ENCODE data around the gene MAPRE3.

MAPRE3 gene

GRCh38 chr2:26975656-26976055 is 5.2 kb downstream of the MAPRE3 start:
- no peak overlapping the region for H3K4me3 ChIP-seq (ENCODE audit: low read length)
- peaks cover 19% of the 10 kb centered on the region for H3K4me1 ChIP-seq (ENCODE audit: control insufficient read depth, low read depth, low read length)
- H3K9ac ChIP-seq (ENCODE audit: low read length), result no peak overlapping the region
- H3K36me3 ChIP-seq (ENCODE audit: control insufficient read depth, low read depth, low read length), result no peaks in the 10 kb centered on the region
- peaks cover 16% of the 10 kb centered on the region for H3K27me3 ChIP-seq (ENCODE audit: control insufficient read depth, insufficient read depth, low read length)
- H3K9me3 ChIP-seq (ENCODE audit: control insufficient read depth, low read depth, low read length), result no peaks in the 10 kb centered on the region
- no peak overlapping the region for H3K27ac ChIP-seq (ENCODE audit: low read length)

GRCh38 chr2:26976237-26976636 is 5.8 kb downstream of the MAPRE3 start:
- H3K4me3 ChIP-seq (ENCODE audit: low read length), result no peak overlapping the region
- no peak overlapping the region for H3K9ac ChIP-seq (ENCODE audit: low read length)
- H3K4me1 ChIP-seq (ENCODE audit: control insufficient read depth, low read depth, low read length), result peaks cover 19% of the 10 kb centered on the region
- no peak overlapping the region for H3K27ac ChIP-seq (ENCODE audit: low read length)
- H3K36me3 ChIP-seq (ENCODE audit: control insufficient read depth, low read depth, low read length), result no peaks in the 10 kb centered on the region
- H3K9me3 ChIP-seq (ENCODE audit: control insufficient read depth, low read depth, low read length), result no peaks in the 10 kb centered on the region
- peaks cover 16% of the 10 kb centered on the region for H3K27me3 ChIP-seq (ENCODE audit: control insufficient read depth, insufficient read depth, low read length)

GRCh38 chr2:26977012-26977411 is 6.6 kb downstream of the MAPRE3 start:
- no peak overlapping the region for H3K9ac ChIP-seq (ENCODE audit: low read length)
- H3K9me3 ChIP-seq (ENCODE audit: control insufficient read depth, low read depth, low read length), result no peaks in the 10 kb centered on the region
- H3K36me3 ChIP-seq (ENCODE audit: control insufficient read depth, low read depth, low read length), result no peaks in the 10 kb centered on the region
- no peak overlapping the region for H3K4me3 ChIP-seq (ENCODE audit: low read length)
- H3K27ac ChIP-seq (ENCODE audit: low read length), result no peak overlapping the region
- peaks cover 19% of the 10 kb centered on the region for H3K4me1 ChIP-seq (ENCODE audit: control insufficient read depth, low read depth, low read length)
- peaks cover 9% of the 10 kb centered on the region for H3K27me3 ChIP-seq (ENCODE audit: control insufficient read depth, insufficient read depth, low read length)

GRCh38 chr2:26978061-26978596 is 7.7 kb downstream of the MAPRE3 start:
- no peaks in the 10 kb centered on the region for H3K27me3 ChIP-seq (ENCODE audit: control insufficient read depth, insufficient read depth, low read length)
- peaks cover 19% of the 10 kb centered on the region for H3K4me1 ChIP-seq (ENCODE audit: control insufficient read depth, low read depth, low read length)
- H3K27ac ChIP-seq (ENCODE audit: low read length), result no peak overlapping the region
- H3K9ac ChIP-seq (ENCODE audit: low read length), result no peak overlapping the region
- H3K4me3 ChIP-seq (ENCODE audit: low read length), result no peak overlapping the region
- H3K9me3 ChIP-seq (ENCODE audit: control insufficient read depth, low read depth, low read length), result no peaks in the 10 kb centered on the region
- H3K36me3 ChIP-seq (ENCODE audit: control insufficient read depth, low read depth, low read length), result no peaks in the 10 kb centered on the region

GRCh38 chr2:26979741-26980140 is 9.3 kb downstream of the MAPRE3 start:
- H3K4me1 ChIP-seq (ENCODE audit: control insufficient read depth, low read depth, low read length), result peaks cover 15% of the 10 kb centered on the region
- H3K9ac ChIP-seq (ENCODE audit: low read length), result no peak overlapping the region
- no peaks in the 10 kb centered on the region for H3K36me3 ChIP-seq (ENCODE audit: control insufficient read depth, low read depth, low read length)
- H3K27me3 ChIP-seq (ENCODE audit: control insufficient read depth, insufficient read depth, low read length), result no peaks in the 10 kb centered on the region
- H3K9me3 ChIP-seq (ENCODE audit: control insufficient read depth, low read depth, low read length), result no peaks in the 10 kb centered on the region
- H3K27ac ChIP-seq (ENCODE audit: low read length), result no peak overlapping the region
- no peak overlapping the region for H3K4me3 ChIP-seq (ENCODE audit: low read length)

- no peaks in the 10 kb centered on the region for H3K27me3 ChIP-seq (ENCODE audit: control insufficient read depth, insufficient read depth, low read length)
- no peak overlapping the region for H3K27ac ChIP-seq (ENCODE audit: low read length)
- peaks cover 3% of the 10 kb centered on the region for H3K4me1 ChIP-seq (ENCODE audit: control insufficient read depth, low read depth, low read length)
- H3K36me3 ChIP-seq (ENCODE audit: control insufficient read depth, low read depth, low read length), result no peaks in the 10 kb centered on the region
- no peaks in the 10 kb centered on the region for H3K9me3 ChIP-seq (ENCODE audit: control insufficient read depth, low read depth, low read length)
- H3K9ac ChIP-seq (ENCODE audit: low read length), result no peak overlapping the region
- H3K4me3 ChIP-seq (ENCODE audit: low read length), result no peak overlapping the region
Measured at GRCh38 chr2:26980971-26981370, 10.5 kb downstream of the MAPRE3 start.

- Histone ChIP-seq H3K9ac (ENCODE audit: low read length) (no peak overlapping the region), H3K27ac (ENCODE audit: low read length) (no peak overlapping the region), H3K36me3 (ENCODE audit: control insufficient read depth, low read depth, low read length) (no peaks in the 10 kb centered on the region), H3K4me1 (ENCODE audit: control insufficient read depth, low read depth, low read length) (no peaks in the 10 kb centered on the region), H3K4me3 (ENCODE audit: low read length) (no peak overlapping the region), H3K9me3 (ENCODE audit: control insufficient read depth, low read depth, low read length) (no peaks in the 10 kb centered on the region), H3K27me3 (ENCODE audit: control insufficient read depth, insufficient read depth, low read length) (no peaks in the 10 kb centered on the region)
Measured at GRCh38 chr2:26982102-26982742, 11.8 kb downstream of the MAPRE3 start.

GRCh38 chr2:26983746-26984145 is 13.3 kb downstream of the MAPRE3 start:
- Histone ChIP-seq H3K9ac (ENCODE audit: low read length) (no peak overlapping the region), H3K4me1 (ENCODE audit: control insufficient read depth, low read depth, low read length) (no peaks in the 10 kb centered on the region), H3K36me3 (ENCODE audit: control insufficient read depth, low read depth, low read length) (no peaks in the 10 kb centered on the region), H3K27me3 (ENCODE audit: control insufficient read depth, insufficient read depth, low read length) (no peaks in the 10 kb centered on the region), H3K9me3 (ENCODE audit: control insufficient read depth, low read depth, low read length) (no peaks in the 10 kb centered on the region), H3K27ac (ENCODE audit: low read length) (no peak overlapping the region), H3K4me3 (ENCODE audit: low read length) (no peak overlapping the region)

- Histone ChIP-seq H3K27me3 (ENCODE audit: control insufficient read depth, insufficient read depth, low read length) (no peaks in the 10 kb centered on the region), H3K9me3 (ENCODE audit: control insufficient read depth, low read depth, low read length) (no peaks in the 10 kb centered on the region), H3K27ac (ENCODE audit: low read length) (no peak overlapping the region), H3K4me3 (ENCODE audit: low read length) (no peak overlapping the region), H3K9ac (ENCODE audit: low read length) (no peak overlapping the region), H3K4me1 (ENCODE audit: control insufficient read depth, low read depth, low read length) (no peaks in the 10 kb centered on the region), H3K36me3 (ENCODE audit: control insufficient read depth, low read depth, low read length) (no peaks in the 10 kb centered on the region)
Measured at GRCh38 chr2:26985807-26986206, 15.4 kb downstream of the MAPRE3 start.

GRCh38 chr2:26986576-26986975 is 16.1 kb downstream of the MAPRE3 start:
- no peak overlapping the region for H3K4me3 ChIP-seq (ENCODE audit: low read length)
- no peaks in the 10 kb centered on the region for H3K27me3 ChIP-seq (ENCODE audit: control insufficient read depth, insufficient read depth, low read length)
- no peaks in the 10 kb centered on the region for H3K36me3 ChIP-seq (ENCODE audit: control insufficient read depth, low read depth, low read length)
- H3K27ac ChIP-seq (ENCODE audit: low read length), result no peak overlapping the region
- H3K9me3 ChIP-seq (ENCODE audit: control insufficient read depth, low read depth, low read length), result no peaks in the 10 kb centered on the region
- H3K9ac ChIP-seq (ENCODE audit: low read length), result no peak overlapping the region
- no peaks in the 10 kb centered on the region for H3K4me1 ChIP-seq (ENCODE audit: control insufficient read depth, low read depth, low read length)

GRCh38 chr2:26988058-26988860 is 17.8 kb downstream of the MAPRE3 start:
- H3K27me3 ChIP-seq (ENCODE audit: control insufficient read depth, insufficient read depth, low read length), result no peaks in the 10 kb centered on the region
- H3K36me3 ChIP-seq (ENCODE audit: control insufficient read depth, low read depth, low read length), result no peaks in the 10 kb centered on the region
- H3K9me3 ChIP-seq (ENCODE audit: control insufficient read depth, low read depth, low read length), result no peaks in the 10 kb centered on the region
- no peak overlapping the region for H3K4me3 ChIP-seq (ENCODE audit: low read length)
- no peak overlapping the region for H3K27ac ChIP-seq (ENCODE audit: low read length)
- no peak overlapping the region for H3K9ac ChIP-seq (ENCODE audit: low read length)
- H3K4me1 ChIP-seq (ENCODE audit: control insufficient read depth, low read depth, low read length), result no peaks in the 10 kb centered on the region

GRCh38 chr2:26989156-26989555 is 18.7 kb downstream of the MAPRE3 start:
- Histone ChIP-seq H3K9ac (ENCODE audit: low read length) (no peak overlapping the region), H3K27me3 (ENCODE audit: control insufficient read depth, insufficient read depth, low read length) (no peaks in the 10 kb centered on the region), H3K9me3 (ENCODE audit: control insufficient read depth, low read depth, low read length) (no peaks in the 10 kb centered on the region), H3K36me3 (ENCODE audit: control insufficient read depth, low read depth, low read length) (no peaks in the 10 kb centered on the region), H3K4me1 (ENCODE audit: control insufficient read depth, low read depth, low read length) (no peaks in the 10 kb centered on the region), H3K27ac (ENCODE audit: low read length) (no peak overlapping the region), H3K4me3 (ENCODE audit: low read length) (no peak overlapping the region)

Measured in iPS-18a (cell line).